HG03095 (cell line): ENCODE measurements around the gene SNTA1.
"Not testable (repeated sequence)": the region's sequence is repeated elsewhere in the genome, so short reads cannot be mapped to it uniquely, and the experiment has no call there.

ENCODE experiments used
- ATAC-seq: cut with Tn5 transposase; IDR thresholded peaks from one replicate; pipeline ENCODE4 v1.9.1; 2021; ENCODE audit warnings: moderate library complexity; ENCODE audit not compliant: unreplicated experiment

Gene SNTA1

DNA sequence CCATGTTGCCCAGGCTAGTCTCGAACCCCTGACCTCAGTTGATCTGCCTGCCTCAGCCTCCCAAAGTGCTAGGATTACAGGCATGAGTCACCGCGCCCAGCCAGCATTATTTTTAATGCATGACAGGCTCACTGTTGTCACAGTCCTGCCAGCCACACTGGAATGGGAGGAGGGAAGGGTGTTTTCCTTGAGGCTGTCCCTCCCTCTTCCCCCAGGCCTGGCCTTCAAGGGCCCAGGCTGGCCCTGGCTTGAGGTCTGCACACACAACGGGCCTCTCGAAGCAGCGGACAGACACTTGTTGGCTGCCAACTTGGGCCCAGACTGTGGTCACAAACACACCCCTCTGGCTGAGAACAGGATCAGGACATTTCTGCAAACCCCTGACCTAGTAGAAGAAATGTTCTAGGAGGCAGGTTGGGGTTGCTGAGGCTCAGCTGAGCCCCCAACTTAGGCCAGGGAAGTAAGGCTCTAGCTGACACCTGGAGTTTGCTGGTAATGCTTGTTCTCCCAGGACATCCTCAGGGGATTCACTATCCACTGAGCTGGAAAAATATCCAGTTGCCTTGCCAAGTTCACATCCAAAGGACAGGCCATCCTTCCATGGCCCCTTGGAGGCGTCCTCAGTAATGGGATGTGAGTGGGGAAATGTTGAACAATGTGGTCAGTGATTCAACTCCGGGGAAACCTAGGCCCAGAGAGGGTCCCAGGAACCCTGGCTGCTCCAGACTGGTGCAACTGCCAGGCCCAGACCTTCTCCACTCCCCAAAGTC, 9.9 kb downstream of the SNTA1 start:
- no peak for ATAC-seq

DNA sequence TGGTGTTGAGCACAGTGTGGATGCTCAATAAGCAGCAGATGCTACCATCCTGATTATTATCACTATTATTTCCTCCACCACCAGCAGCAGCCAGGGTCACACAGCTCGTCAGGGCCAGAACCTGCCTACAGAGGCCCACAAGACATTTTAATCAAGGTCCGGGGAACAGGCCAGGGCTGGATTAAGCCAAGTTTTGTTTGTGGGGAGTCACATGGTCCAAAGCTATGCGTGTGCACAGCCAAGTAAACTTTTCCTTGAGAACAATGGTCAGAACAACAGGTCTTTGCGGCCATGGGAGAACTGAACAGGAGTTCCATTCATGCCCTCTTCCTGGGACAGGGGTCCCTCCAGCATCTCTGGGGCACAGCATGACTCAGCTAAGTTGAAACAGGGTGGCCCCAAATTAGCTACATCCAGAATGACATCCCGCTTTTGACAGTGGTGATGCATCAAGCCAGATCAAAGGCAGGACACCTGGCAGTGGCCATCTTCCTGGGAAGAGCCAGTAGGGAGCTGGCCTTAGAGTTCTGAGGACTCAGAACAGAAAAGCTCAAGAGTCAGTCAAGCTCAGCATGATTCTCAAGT, 11.7 kb downstream of the SNTA1 start:
- no peak for ATAC-seq

DNA sequence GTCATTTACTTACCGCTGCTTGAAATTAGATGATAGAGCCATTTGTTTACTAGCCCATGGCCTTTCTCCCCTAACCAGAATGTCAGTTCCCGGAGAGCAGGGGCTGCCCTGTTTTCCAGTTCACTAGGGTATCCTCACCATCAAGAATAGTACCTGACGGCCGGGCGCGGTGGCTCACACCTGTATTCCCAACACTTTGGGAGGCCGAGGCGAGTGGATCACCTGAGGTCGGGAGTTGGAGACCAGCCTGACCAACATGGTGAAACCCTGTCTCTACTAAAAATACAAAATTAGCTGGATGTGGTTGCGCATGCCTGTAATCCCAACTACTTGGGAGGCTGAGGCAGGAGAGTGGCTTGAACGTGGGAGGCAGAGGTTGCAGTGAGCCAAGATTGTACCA, 19.7 kb downstream of the SNTA1 start:
- not testable (repeated sequence) for ATAC-seq

DNA sequence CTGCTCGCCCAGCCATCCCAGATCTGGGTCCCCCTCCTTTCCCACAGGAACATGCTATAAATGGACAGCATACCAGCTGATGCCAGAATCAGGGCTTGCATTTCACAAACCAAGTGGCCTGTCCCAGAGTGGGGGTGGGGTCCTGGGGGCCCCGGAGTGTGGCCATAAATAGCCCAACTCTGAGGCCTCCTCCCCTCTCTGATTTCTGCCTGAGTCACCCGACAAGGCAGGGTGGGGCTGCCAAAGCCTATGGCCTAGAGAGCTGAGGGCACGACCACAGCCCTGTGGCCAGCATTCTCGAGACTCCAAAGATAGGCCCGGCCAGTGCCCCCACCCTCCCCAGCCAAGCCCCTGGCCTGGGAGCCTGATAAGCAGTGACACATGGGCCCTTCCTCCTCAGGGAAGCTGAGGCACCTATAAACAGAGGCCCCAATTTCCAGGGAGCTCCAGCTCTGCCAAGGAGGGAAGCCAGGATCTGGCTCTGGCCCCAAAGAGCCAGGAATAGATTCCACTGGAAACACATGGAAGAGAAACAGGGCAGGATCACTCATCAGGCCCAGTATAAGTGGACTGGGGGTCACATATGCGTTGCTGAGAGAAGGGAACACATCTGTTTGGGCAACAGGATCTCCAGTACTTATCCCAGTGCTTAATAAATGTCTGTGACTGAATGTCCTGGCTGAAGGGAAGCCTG, 20.3 kb downstream of the SNTA1 start:
- ATAC-seq = no peak

GRCh38 chr20:33419140-33419974, 24.2 kb downstream of the SNTA1 start:
- ATAC-seq = no peak

DNA sequence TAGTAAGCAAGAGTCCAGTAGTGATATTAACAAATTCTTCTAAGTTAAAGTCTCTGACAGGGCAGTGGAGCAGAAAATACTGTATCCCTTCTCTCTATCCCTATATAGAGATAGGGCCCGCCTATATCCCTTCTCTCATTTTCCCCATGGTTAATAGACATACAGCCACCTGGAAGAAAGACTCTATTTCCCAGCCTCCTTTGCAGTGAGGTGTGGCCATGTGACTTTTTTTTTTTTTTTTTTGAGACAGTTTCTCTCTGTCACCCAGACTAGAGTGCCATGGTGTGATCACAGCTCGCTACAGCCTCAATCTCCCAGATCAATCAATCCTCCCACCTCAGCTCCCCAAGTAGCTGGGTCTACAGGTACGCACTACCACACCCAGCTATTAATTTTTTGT, 25.5 kb downstream of the SNTA1 start:
- ATAC-seq = no peak

DNA sequence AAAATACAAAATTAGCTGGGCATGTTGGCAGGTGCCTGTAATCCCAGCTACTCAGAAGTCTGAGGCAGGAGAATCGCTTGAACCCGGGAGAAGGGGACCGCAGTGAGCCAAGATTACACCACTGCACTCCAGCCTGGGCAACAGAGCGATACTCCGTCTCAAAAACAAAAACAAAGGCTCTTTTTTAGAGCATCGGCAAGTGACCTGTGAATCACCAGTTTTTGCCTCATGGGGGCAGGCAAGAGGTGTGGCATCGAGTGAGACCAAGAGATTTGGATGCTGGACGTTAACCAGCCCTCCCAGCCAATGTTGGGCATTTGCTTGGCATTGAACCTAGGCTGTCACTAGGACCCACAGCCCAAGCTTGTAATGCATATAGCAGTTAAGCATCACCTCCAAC, 27.6 kb downstream of the SNTA1 start:
- ATAC-seq = no peak

DNA sequence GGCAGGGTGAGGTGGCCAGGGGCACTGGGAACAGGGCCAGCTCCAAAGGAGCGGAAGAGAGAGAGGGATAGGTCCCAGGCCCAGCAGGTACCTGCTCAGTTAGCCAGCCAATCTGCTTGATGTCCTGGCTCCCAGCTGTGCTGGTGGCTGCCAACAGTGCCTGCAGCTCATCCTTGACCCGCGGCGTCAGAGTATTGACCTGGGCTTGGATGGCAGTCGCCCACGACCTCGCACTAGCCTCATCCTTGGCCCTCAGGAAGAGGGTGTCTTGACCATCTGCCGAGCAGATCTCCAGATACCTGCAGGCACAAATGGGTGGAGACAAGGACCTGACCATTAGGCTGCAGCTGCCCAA, 31.1 kb downstream of the SNTA1 start:
- no peak for ATAC-seq

DNA sequence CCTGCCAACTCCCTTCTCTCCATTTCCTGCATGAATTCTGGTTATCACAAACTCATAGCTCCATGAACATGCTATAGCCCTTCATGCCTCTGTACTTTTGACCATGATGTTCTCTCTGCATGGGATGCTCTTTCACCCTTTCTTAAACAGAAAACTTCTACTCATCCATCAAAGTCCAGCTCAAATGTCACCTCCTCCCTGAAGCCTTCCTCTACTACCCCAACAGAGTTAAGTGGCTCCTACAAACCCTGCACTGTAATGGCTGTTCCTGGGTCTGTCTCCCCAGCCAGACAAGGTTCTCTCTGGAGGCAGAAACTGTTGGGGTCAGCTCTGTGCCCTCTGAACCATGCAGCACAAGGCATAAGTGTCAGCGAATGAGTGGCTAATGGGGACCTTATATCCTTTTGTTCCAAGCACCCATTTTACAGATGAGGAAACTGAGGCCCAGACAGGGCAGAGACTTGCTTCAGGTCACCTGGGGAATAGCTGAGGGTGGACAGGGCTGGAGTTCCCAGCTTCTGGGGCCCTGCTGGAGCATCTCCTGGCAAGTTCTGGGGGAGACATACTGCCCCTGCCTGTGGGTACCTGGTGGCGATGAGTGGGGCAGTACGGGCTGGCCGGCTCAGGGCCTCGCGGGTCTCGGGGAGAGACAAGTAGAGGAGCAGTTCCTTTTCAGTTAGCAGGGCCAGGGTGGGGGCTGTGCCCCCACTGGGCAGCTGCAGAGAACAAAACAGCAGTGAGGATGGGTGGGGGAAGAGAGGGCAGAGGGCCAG, 31.7 kb downstream of the SNTA1 start:
- no peak for ATAC-seq

- no peak for ATAC-seq
Measured at GRCh38 chr20:33411242-33411641, 32.3 kb downstream of the SNTA1 start.

- ATAC-seq = no peak
Measured at GRCh38 chr20:33410081-33410742, 33.4 kb downstream of the SNTA1 start.

GRCh38 chr20:33408716-33409654, 34.6 kb downstream of the SNTA1 start:
- ATAC-seq = no peak

DNA sequence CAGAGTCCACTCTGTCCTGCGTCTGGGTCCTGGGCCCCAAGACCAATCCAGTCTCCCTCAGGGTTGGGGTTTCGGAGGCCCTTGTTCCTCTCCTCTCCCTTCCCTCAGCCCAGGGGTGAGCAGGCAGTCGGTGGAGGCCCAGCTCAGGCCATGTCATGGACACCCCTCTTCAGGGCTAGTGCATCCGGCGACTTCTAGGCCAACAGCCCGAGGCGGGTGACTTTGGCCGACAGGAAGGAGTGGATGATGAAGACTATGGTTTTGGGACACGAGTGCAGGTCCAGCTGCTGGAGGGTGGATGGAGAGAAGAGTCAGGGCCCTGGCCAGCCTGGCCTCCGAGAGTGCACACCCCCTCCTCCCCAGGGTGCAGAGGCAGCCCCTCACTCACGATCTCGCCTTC, 35.2 kb downstream of the SNTA1 start:
- no peak for ATAC-seq

- ATAC-seq = no peak
Measured at GRCh38 chr20:33407796-33408195, 35.8 kb downstream of the SNTA1 start.

- no peak for ATAC-seq
Measured at GRCh38 chr20:33407251-33407650, 36.3 kb downstream of the SNTA1 start.

GRCh38 chr20:33404281-33404680, 39.3 kb downstream of the SNTA1 start:
- no peak for ATAC-seq

GRCh38 chr20:33401921-33402369, 41.6 kb downstream of the SNTA1 start:
- no peak for ATAC-seq

GRCh38 chr20:33401184-33401920, 42.2 kb downstream of the SNTA1 start, which contains the start of gene CDK5RAP1:
TSS of gene CDK5RAP1 (minus strand) at chr20:33401519. CDS start at chr20:33397064, 4,455 bp downstream.
- ATAC-seq = peak; percentile 62
